HL-60 (cell line): ENCODE measurements around the gene PPFIA2.

Experiments used
- DNase-seq, 2 experiments: peaks; one replicate each; pipeline ENCODE4 v3.0.0-alpha.2; 2010 to 2020; ENCODE audit warnings: low read depth in 1 of 2, low spot score in 1 of 2
- H3K27ac ChIP-seq: fragments of 250-450 bp; sonication (Bioruptor Pico); replicated peaks from 2 replicates; pipeline ENCODE4 v1.5.1; 2020; ENCODE audit warnings: mild to moderate bottlenecking, moderate library complexity
- H3K27me3 ChIP-seq: fragments of 250-450 bp; sonication (Bioruptor Pico); 2 replicates; pipeline ENCODE4 v1.5.1; 2021; ENCODE audit warnings: mild to moderate bottlenecking, moderate library complexity; ENCODE audit not compliant: insufficient read depth, poor library complexity, severe bottlenecking
- H3K4me3 ChIP-seq: replicated peaks from 2 replicates; pipeline ENCODE4 v1.5.1; 2011; ENCODE audit warnings: mild to moderate bottlenecking, control low read depth, low read length; ENCODE audit not compliant: insufficient read depth
- GABPA ChIP-seq: IDR thresholded peaks from 2 replicates; pipeline ENCODE4 v1.6.1; 2012; ENCODE audit warnings: low read depth
- POLR2AphosphoS5 ChIP-seq: IDR thresholded peaks from 2 replicates; pipeline ENCODE4 v1.6.1; 2012; ENCODE audit warnings: low read depth
- SPI1 ChIP-seq: IDR thresholded peaks from 2 replicates; pipeline ENCODE4 v1.6.1; 2012; ENCODE audit warnings: low read depth, mild to moderate bottlenecking, borderline replicate concordance
- long read RNA-seq: library from polyadenylated mRNA; unstranded; transcript quantifications from one replicate; pipeline ENCODE4 v2.0.0, GENCODE V29; 2020
- TF ChIP-seq, protein P1 (sequence below): IDR thresholded peaks from one replicate; pipeline ENCODE4 v1.5.1; 2011; ENCODE audit warnings: low read length, control low read depth, inconsistent platforms; ENCODE audit not compliant: insufficient read depth
- TF ChIP-seq, protein P2 (sequence below): IDR thresholded peaks from 2 replicates; pipeline ENCODE4 v1.6.1; 2012; ENCODE audit warnings: low read depth; ENCODE audit not compliant: insufficient replicate concordance

The PPFIA2 gene
- long read RNA-seq, partial matches to known transcripts, result 0 of 1 reads
- long read RNA-seq, other reads (novel, unspliced or antisense), result 1 of 1 reads

DNA sequence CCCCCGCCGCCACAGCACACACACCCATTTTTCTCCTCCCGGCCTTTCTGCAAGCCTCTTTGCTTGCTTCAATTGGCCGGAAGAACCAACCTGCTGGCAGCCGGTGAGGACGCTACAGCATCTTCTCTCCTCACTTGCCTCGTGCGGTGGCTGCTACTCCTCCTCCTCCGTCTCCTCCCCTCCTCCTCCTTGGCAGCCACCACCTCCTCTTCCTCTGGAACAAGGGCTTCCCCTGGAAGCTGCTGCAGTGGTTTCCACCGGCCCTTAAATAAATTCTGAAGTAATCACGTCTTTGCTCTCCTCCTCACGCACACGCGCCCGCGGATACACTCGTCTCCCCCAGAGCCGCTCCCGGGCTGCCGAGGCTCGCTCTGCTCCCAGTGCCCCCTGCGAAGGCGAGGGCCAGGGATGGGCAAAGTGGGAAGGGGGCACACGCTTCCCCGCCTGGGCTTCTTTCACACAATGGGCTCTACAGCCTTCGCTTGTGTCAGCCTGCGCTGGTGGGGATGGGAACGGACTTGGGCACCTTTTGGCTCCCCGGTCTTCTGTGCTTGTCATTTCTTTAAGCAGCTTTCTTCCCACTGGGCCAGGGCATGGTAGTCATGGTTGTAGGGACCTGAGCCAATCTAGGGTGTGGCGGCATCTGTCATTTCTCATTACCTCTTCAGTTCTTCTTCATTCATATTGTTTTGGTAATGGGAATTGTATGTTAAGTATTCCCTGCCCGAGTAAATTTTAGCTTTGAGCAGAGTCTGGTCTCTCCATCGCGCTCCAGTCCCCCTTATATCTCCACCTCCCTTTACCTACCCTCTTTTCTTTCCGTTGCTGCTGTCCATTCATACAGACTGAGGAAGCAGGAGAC is at the start of gene PPFIA2:
Gene PPFIA2 (minus strand): TSS at position 161 of the 862 bp plus-strand sequence.
- peak within 1 kb of the TSS; percentile 37 for H3K4me3 ChIP-seq
- DNase-seq, result no peak
- H3K27ac ChIP-seq, result no peak within 1 kb of the TSS
- TF ChIP-seq, protein P1, sequence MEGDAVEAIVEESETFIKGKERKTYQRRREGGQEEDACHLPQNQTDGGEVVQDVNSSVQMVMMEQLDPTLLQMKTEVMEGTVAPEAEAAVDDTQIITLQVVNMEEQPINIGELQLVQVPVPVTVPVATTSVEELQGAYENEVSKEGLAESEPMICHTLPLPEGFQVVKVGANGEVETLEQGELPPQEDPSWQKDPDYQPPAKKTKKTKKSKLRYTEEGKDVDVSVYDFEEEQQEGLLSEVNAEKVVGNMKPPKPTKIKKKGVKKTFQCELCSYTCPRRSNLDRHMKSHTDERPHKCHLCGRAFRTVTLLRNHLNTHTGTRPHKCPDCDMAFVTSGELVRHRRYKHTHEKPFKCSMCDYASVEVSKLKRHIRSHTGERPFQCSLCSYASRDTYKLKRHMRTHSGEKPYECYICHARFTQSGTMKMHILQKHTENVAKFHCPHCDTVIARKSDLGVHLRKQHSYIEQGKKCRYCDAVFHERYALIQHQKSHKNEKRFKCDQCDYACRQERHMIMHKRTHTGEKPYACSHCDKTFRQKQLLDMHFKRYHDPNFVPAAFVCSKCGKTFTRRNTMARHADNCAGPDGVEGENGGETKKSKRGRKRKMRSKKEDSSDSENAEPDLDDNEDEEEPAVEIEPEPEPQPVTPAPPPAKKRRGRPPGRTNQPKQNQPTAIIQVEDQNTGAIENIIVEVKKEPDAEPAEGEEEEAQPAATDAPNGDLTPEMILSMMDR, result no peak
- TF ChIP-seq GABPA, result no peak
- TF ChIP-seq, protein P2, sequence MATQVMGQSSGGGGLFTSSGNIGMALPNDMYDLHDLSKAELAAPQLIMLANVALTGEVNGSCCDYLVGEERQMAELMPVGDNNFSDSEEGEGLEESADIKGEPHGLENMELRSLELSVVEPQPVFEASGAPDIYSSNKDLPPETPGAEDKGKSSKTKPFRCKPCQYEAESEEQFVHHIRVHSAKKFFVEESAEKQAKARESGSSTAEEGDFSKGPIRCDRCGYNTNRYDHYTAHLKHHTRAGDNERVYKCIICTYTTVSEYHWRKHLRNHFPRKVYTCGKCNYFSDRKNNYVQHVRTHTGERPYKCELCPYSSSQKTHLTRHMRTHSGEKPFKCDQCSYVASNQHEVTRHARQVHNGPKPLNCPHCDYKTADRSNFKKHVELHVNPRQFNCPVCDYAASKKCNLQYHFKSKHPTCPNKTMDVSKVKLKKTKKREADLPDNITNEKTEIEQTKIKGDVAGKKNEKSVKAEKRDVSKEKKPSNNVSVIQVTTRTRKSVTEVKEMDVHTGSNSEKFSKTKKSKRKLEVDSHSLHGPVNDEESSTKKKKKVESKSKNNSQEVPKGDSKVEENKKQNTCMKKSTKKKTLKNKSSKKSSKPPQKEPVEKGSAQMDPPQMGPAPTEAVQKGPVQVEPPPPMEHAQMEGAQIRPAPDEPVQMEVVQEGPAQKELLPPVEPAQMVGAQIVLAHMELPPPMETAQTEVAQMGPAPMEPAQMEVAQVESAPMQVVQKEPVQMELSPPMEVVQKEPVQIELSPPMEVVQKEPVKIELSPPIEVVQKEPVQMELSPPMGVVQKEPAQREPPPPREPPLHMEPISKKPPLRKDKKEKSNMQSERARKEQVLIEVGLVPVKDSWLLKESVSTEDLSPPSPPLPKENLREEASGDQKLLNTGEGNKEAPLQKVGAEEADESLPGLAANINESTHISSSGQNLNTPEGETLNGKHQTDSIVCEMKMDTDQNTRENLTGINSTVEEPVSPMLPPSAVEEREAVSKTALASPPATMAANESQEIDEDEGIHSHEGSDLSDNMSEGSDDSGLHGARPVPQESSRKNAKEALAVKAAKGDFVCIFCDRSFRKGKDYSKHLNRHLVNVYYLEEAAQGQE, result no peak
- TF ChIP-seq POLR2AphosphoS5, result no peak
- no peak for TF ChIP-seq SPI1
- H3K27me3 ChIP-seq, result peaks cover 30% of the 10 kb centered on the region

GRCh38 chr12:81800298-81801148 is 41.4 kb upstream of the PPFIA2 start:
- Histone ChIP-seq H3K4me3 (no peak overlapping the region), H3K27ac (no peak overlapping the region), H3K27me3 (no peaks in the 10 kb centered on the region)
- TF ChIP-seq POLR2AphosphoS5, result no peak
- TF ChIP-seq, protein P1, result no peak
- TF ChIP-seq, protein P2, result no peak
- TF ChIP-seq GABPA, result no peak
- TF ChIP-seq SPI1, result no peak
- no peak for DNase-seq

- DNase-seq, result no peak
- Histone ChIP-seq H3K27me3 (peaks cover 3% of the 10 kb centered on the region), H3K4me3 (no peak overlapping the region), H3K27ac (no peak overlapping the region)
- TF ChIP-seq, protein P2, result no peak
- TF ChIP-seq POLR2AphosphoS5 (no peak), SPI1 (no peak)
Observed at GRCh38 chr12:81798294-81798693, 39.1 kb upstream of the PPFIA2 start.
